Endothelial cell of umbilical vein (primary cell): ENCODE results near the gene HNRNPU. TPM values are rescaled to one million over a fixed set of nuclear protein-coding genes. Genes with fewer than 3 reads are reported as not detected.

Experiments used
- BruUV-seq: library from RNA; stranded (reverse); fragments of 400-500 nt; replicated peaks from 2 replicates; lab custom pipeline; 2021; lab: Mats Ljungman, UMichigan
- CTCF ChIA-PET: fragments of 300-600, 350-600 bp; sonication (Branson Sonifier 250); formaldehyde crosslinking; loops from one replicate; lab custom pipeline; 2021; ENCODE audit warnings: antibody characterized with exemption, inconsistent platforms; lab: Charles Lee
- POLR2A ChIA-PET: fragments of 300-600, 350-600 bp; sonication (Branson Sonifier 250); formaldehyde crosslinking; loops from one replicate; lab custom pipeline; 2021; ENCODE audit warnings: antibody characterized with exemption, inconsistent platforms; lab: Charles Lee
- DNase-seq: peaks from one replicate; pipeline ENCODE4 v3.0.0-alpha.2; 2011; ENCODE audit warnings: low read depth, low spot score
- FAIRE-seq: peaks from 2 replicates; lab custom pipeline; 2011; peaks lifted over from hg19 to GRCh38; lab: Jason Lieb, UNC
- H2AFZ ChIP-seq: 2 replicates; pipeline ENCODE4 v1.6.0; 2012; ENCODE audit warnings: low read depth, low read length, control low read depth, inconsistent platforms
- H3K27ac ChIP-seq: 2 replicates; pipeline ENCODE4 v1.5.1; 2011; ENCODE audit warnings: low read depth, mild to moderate bottlenecking, control low read depth, low read length, moderate library complexity; ENCODE audit not compliant: insufficient read depth
- H3K27me3 ChIP-seq, 2 experiments: 2 replicates each; pipeline versions ENCODE4 v1.6.0 to v1.6.1; 2011; ENCODE audit warnings: low read length in 2 of 2, mixed read lengths in 1 of 2; ENCODE audit not compliant: control insufficient read depth in 2 of 2, insufficient read depth in 2 of 2
- H3K36me3 ChIP-seq, 2 experiments: 2 replicates in 1 of 2; 3 replicates in 1 of 2; pipeline ENCODE4 v1.5.1; 2011; ENCODE audit warnings: low read length in 2 of 2, mild to moderate bottlenecking in 1 of 2, moderate library complexity in 1 of 2; ENCODE audit not compliant: control insufficient read depth in 2 of 2, insufficient read depth in 2 of 2; ENCODE audit errors: extremely low read depth in 1 of 2
- H3K4me1 ChIP-seq: 3 replicates; pipeline ENCODE4 v1.5.1; 2011; ENCODE audit warnings: mild to moderate bottlenecking, low read length; ENCODE audit not compliant: control insufficient read depth, insufficient read depth; ENCODE audit errors: extremely low read depth
- H3K4me2 ChIP-seq: 2 replicates; pipeline ENCODE4 v1.6.1; 2011; ENCODE audit warnings: low read length, control low read depth, mixed read lengths; ENCODE audit not compliant: insufficient read depth
- H3K4me3 ChIP-seq, 3 experiments: fragments of 200-600 bp in 1 of 3; sonication (generic), shearing (Covaris generic) in 1 of 3; replicated peaks in 1 of 3; 2 replicates each; pipeline ENCODE4 v1.5.1; 2011 to 2016; ENCODE audit warnings: control low read depth in 3 of 3, low read length in 3 of 3, mild to moderate bottlenecking in 2 of 3, inconsistent platforms in 1 of 3, low read depth in 1 of 3, moderate library complexity in 1 of 3; ENCODE audit not compliant: insufficient read depth in 1 of 3
- H3K79me2 ChIP-seq: 2 replicates; pipeline ENCODE4 v1.6.0; 2012; ENCODE audit warnings: low read length, inconsistent platforms; ENCODE audit not compliant: control insufficient read depth, insufficient read depth
- H3K9ac ChIP-seq: replicated peaks from 2 replicates; pipeline ENCODE3; 2011; ENCODE audit warnings: low read length, control low read depth; ENCODE audit not compliant: insufficient read depth; ENCODE audit errors: extremely low read depth
- H3K9me1 ChIP-seq: replicated peaks from 3 replicates; pipeline ENCODE4 v1.6.0; 2011; ENCODE audit warnings: mild to moderate bottlenecking, low read length; ENCODE audit not compliant: control insufficient read depth, insufficient read depth; ENCODE audit errors: extremely low read depth
- H3K9me3 ChIP-seq: replicated peaks from 2 replicates; pipeline ENCODE4 v1.5.1; 2012; ENCODE audit warnings: low read length, inconsistent platforms; ENCODE audit not compliant: control insufficient read depth, insufficient read depth
- H4K20me1 ChIP-seq: replicated peaks from 2 replicates; pipeline ENCODE3; 2011; ENCODE audit warnings: mild to moderate bottlenecking, low read length; ENCODE audit not compliant: control insufficient read depth, insufficient read depth; ENCODE audit errors: extremely low read depth
- CTCF ChIP-seq, 2 donors: IDR thresholded peaks; 1 replicate in 1 of 2; 2 replicates in 1 of 2; pipeline ENCODE4 v1.5.1; 2011; ENCODE audit warnings: low read length in 2 of 2, mild to moderate bottlenecking in 2 of 2, moderate library complexity in 2 of 2, control low read depth in 1 of 2, inconsistent platforms in 1 of 2, low read depth in 1 of 2; ENCODE audit not compliant: insufficient read depth in 1 of 2; ENCODE audit errors: extremely low read depth in 1 of 2
- EZH2 ChIP-seq: IDR thresholded peaks from 2 replicates; pipeline ENCODE4 v1.6.1; 2012; ENCODE audit warnings: borderline replicate concordance, low read depth, mild to moderate bottlenecking, moderate library complexity, low read length, inconsistent platforms; ENCODE audit not compliant: severe bottlenecking
- FOS ChIP-seq: IDR thresholded peaks from 2 replicates; pipeline ENCODE4 v1.6.1; 2011; ENCODE audit warnings: mild to moderate bottlenecking, low read length, moderate library complexity, borderline replicate concordance; ENCODE audit not compliant: insufficient read depth
- GATA2 ChIP-seq: IDR thresholded peaks from 2 replicates; pipeline ENCODE4 v1.7.0; 2011; ENCODE audit warnings: low read depth, mild to moderate bottlenecking, moderate library complexity, mixed read lengths, low read length; ENCODE audit not compliant: insufficient read length, insufficient read depth
- JUN ChIP-seq: IDR thresholded peaks from 2 replicates; pipeline ENCODE4 v1.6.1; 2011; ENCODE audit warnings: borderline replicate concordance, low read depth; ENCODE audit not compliant: insufficient read length, insufficient read depth
- MAX ChIP-seq: IDR thresholded peaks from 2 replicates; pipeline ENCODE4 v1.6.1; 2011; ENCODE audit not compliant: insufficient read depth, insufficient read length
- MYC ChIP-seq: IDR thresholded peaks from one replicate; pipeline ENCODE4 v1.6.1; 2011; ENCODE audit warnings: mild to moderate bottlenecking, low read depth, low read length
- POLR2A ChIP-seq: IDR thresholded peaks from 2 replicates; pipeline ENCODE4 v1.6.1; 2012; ENCODE audit warnings: low read depth, mild to moderate bottlenecking, control low read depth, low read length
- POLR2AphosphoS5 ChIP-seq: IDR thresholded peaks from 2 replicates; pipeline ENCODE4 v1.6.1; 2012; ENCODE audit warnings: low read depth, mild to moderate bottlenecking, control low read depth, low read length, moderate library complexity; ENCODE audit not compliant: insufficient read depth
- dilution Hi-C: fragments of 300-500 bp; cut with MboI; formaldehyde crosslinking; loops from one replicate; pipeline ENCODE4 v1.15.0; 2019; ENCODE audit warnings: low sequenced_read_pairs; ENCODE audit not compliant: extremely low pct_ligation_motif_present
- intact Hi-C: fragments of 100-400 bp; cut with micrococcal nuclease; formaldehyde crosslinking; loops from one replicate; pipeline ENCODE4 v1.10.0; 2022
- polyA plus RNA-seq, 4 experiments: library from polyadenylated mRNA; depleted of rRNA in 3 of 4; stranded (reverse) in 3 of 4; unstranded in 1 of 4; fragments of >200 nt; gene quantifications; 2 replicates each; pipeline versions ENCODE4 v1.2.1 to v1.2.3, GENCODE V29; 2011 to 2012; ENCODE audit warnings: missing spikeins in 1 of 4
- total RNA-seq: library from RNA; stranded (reverse); gene quantifications from 2 replicates; pipeline ENCODE4 v1.2.3, GENCODE V29; 2021

Gene HNRNPU
- total and polyA plus RNA-seq, 2 donors (not counting 3 experiments of a cell fraction or from before 2014, with no cell fraction given), result 68.7 to 417 TPM

GRCh38 chr1:244810221-244810620 lies 54.1 kb downstream of the HNRNPU start:
- TF ChIP-seq EZH2, result no peak
- no peak for TF ChIP-seq GATA2
- no peak for TF ChIP-seq MAX
- TF ChIP-seq POLR2A, result no peak
- TF ChIP-seq MYC, result no peak
- no peak for TF ChIP-seq POLR2AphosphoS5
- TF ChIP-seq FOS, result no peak
- TF ChIP-seq CTCF (IDR thresholded peaks at IDR 0.05; ENCODE audit: extremely low read depth in 1 of 2, insufficient read depth in 1 of 2, low read depth in 1 of 2, low read length in 2 of 2), result no peak
- TF ChIP-seq JUN, result no peak
- FAIRE-seq, result no peak
- intact Hi-C loops, result no loop called here

More at GRCh38 chr1:244810221-244810620, 54.1 kb downstream of the HNRNPU start:
- no peak overlapping the region for H3K4me2 ChIP-seq
- H3K9ac ChIP-seq, result no peak overlapping the region
- POLR2A ChIA-PET, result no interaction called here
- H3K79me2 ChIP-seq, result no peaks in the 10 kb centered on the region
- H4K20me1 ChIP-seq, result no peaks in the 10 kb centered on the region
- H3K27me3 ChIP-seq, result peaks cover 0 to 3% of the 10 kb centered on the region in 2 experiments
- H3K4me3 ChIP-seq, result no peak overlapping the region
- dilution Hi-C loops, result no loop called here
- H3K9me3 ChIP-seq, result no peaks in the 10 kb centered on the region
- H3K4me1 ChIP-seq, result no peaks in the 10 kb centered on the region
- no peaks in the 10 kb centered on the region for H3K36me3 ChIP-seq
- CTCF ChIA-PET, result no interaction called here
- DNase-seq, result no peak
- no peak overlapping the region for H2AFZ ChIP-seq
- no peak overlapping the region for H3K27ac ChIP-seq
- no peaks in the 10 kb centered on the region for H3K9me1 ChIP-seq
- no TSS peak for BruUV-seq
